GM10847 (cell line): ENCODE data around the gene RBCK1.

Source experiments
- POLR2A ChIP-seq: IDR thresholded peaks from 2 replicates; pipeline ENCODE4 v1.6.1; 2011; ENCODE audit not compliant: insufficient read length; ENCODE audit errors: extremely low read depth

The RBCK1 gene

GRCh38 chr20:402898-403581 is 5.1 kb upstream of the RBCK1 start:
- TF ChIP-seq POLR2A = no peak

GRCh38 chr20:403582-403957 is 4.5 kb upstream of the RBCK1 start:
- TF ChIP-seq POLR2A = no peak

- no peak for TF ChIP-seq POLR2A
Measured at GRCh38 chr20:404088-404487, 4.0 kb upstream of the RBCK1 start.

GRCh38 chr20:406200-407132 is 1.6 kb upstream of the RBCK1 start:
- TF ChIP-seq POLR2A = no peak

GRCh38 chr20:407133-407952 is 756 bp upstream of the RBCK1 start:
- TF ChIP-seq POLR2A = no peak

- TF ChIP-seq POLR2A = no peak
Measured at GRCh38 chr20:408843-409696, 971 bp downstream of the RBCK1 start.

- no peak for TF ChIP-seq POLR2A
Measured at GRCh38 chr20:409697-410559, 1.8 kb downstream of the RBCK1 start.

- no peak for TF ChIP-seq POLR2A
Measured at GRCh38 chr20:412081-412480, 4.0 kb downstream of the RBCK1 start.

- TF ChIP-seq POLR2A = no peak
Measured at GRCh38 chr20:414161-414560, 6.1 kb downstream of the RBCK1 start.

GRCh38 chr20:415820-416322 is 7.8 kb downstream of the RBCK1 start:
- no peak for TF ChIP-seq POLR2A

GRCh38 chr20:416950-417800 is 9.1 kb downstream of the RBCK1 start:
- TF ChIP-seq POLR2A = no peak

GRCh38 chr20:417801-418342 is 9.8 kb downstream of the RBCK1 start:
- no peak for TF ChIP-seq POLR2A
